ENCODE data around the gene SCLY. TPM values are rescaled to one million over a fixed set of nuclear protein-coding genes. Genes with fewer than 3 reads are reported as not detected.

The SCLY gene
- total RNA-seq, 1 donor from 2014 or later, result 29.1 TPM

DNA sequence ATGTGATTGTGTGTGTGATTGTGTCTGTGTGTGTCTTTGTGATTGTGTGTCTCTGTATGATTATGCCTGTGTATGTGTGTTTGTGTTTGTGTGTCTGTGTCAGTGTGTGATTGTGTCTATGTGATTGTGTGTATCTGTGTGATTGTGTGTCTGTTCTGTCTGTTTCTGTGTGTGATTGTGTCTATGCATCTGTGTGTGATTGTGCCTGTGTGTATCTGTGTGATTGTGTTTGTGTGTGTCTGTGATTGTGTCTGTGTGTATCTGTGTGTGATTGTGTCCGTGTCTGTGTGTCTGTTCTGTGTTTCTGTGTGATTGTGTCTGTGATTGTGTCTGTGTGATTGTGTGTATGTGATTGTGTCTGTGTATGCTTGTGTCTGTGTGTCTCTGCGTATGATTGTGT lies 65.5 kb downstream of the SCLY start:
- DNase-seq (ENCODE audit: low spot score), result no peak

DNA sequence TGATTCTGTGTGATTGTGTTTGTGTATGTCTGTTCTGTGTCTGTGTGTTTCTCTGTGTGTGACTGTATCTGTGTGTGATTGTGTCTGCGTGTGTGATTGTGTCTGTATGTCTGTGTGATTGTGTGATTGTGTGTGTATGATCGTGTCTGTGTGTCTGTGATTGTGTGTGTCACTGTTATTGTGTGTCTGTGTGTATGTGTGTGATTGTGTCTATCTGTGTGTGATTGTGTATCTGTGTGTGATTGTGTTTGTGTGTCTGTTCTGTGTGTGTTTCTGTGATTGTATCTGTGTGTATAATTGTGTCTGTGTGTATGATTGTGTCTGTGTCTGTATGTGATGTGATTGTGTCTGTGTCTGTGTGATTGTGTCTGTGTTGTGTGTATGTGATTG lies 66.0 kb downstream of the SCLY start:
- DNase-seq (ENCODE audit: low spot score), result no peak

DNA sequence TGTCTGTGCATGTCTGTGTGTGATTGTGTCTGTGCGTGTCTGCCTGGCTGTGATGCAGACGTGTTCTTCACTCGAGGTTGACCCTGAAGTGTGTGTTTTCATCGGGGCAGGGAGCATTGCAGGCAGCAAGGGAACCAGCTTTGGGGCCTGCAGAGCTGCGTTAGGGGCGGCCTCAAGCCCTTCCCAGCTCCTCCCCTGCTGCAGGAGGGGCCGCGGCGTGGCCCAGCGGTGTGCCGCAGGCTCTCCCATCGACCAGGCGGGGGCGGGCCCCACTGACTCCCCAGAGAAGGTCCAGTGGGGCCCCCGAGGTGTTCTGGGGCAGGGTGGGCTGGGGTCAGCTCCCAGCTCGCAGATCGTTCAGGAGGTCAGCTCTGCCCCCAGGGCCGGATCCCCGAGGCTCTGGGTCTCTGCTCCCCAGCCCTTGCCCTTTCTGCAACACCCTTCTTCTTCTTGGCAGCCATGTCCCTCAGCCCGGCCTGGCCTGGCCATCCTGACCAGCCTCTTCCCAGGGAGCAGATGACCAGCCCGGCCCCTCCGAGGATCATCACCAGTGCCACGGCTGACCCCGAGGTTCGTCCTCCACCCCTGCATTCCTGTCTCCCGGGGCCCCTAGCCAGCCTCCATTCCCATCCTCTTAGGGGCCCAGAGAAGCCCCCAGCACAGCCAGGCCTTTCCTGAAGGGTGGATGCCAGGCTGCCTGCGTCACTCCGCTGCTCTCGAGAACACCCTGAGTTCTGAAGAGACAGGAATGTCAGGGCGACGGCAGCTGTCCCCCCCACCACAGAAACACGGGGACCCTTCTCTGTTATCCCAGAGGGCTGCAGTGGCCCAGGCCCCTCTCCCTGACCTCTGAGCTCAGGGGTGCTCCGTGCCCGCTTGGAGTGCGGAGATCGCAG lies 66.6 kb downstream of the SCLY start:
- no peak for DNase-seq (ENCODE audit: low spot score)

DNA sequence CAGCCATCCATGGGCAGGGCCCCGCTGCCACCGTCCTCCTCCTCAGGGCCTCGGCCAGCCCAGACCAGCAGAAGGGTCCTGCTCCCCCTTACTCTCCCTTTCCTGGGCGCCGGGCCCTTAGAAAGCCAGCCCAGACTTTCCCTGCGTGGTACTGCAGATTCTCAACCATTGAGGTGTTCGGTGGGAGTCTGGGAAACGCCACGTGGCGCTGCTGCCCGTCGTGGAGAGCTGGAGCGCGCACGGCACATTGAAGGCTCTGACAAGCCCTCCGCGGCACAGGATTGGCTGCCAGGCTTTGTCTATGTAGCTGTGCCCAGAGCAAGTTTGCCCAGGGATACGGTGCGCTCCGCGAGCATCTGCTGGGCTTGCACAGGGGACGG lies 67.2 kb downstream of the SCLY start:
- no peak for DNase-seq (ENCODE audit: low spot score)

DNA sequence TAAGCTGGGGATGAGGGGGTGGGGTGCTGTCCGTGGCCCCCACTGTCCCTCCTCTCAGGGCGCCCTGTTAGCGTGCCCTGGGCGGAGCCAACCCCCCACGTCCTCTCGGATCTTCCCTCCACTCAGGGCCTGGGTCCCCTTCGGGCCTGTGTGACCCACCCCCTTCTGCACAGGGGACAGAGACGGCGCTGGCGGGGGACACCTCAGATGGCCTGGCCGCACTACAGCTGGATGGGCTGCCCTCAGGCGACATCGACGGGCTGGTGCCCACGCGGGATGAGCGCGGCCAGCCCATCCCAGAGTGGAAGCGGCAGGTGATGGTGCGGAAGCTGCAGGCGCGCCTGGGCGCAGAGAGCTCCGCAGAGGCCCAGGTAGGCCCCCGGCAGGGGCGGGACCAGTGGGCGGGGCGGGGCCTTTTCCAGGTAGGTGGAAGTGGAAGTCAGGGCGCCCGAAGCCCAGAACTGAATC lies 67.8 kb downstream of the SCLY start:
- no peak for DNase-seq (ENCODE audit: low spot score)

DNA sequence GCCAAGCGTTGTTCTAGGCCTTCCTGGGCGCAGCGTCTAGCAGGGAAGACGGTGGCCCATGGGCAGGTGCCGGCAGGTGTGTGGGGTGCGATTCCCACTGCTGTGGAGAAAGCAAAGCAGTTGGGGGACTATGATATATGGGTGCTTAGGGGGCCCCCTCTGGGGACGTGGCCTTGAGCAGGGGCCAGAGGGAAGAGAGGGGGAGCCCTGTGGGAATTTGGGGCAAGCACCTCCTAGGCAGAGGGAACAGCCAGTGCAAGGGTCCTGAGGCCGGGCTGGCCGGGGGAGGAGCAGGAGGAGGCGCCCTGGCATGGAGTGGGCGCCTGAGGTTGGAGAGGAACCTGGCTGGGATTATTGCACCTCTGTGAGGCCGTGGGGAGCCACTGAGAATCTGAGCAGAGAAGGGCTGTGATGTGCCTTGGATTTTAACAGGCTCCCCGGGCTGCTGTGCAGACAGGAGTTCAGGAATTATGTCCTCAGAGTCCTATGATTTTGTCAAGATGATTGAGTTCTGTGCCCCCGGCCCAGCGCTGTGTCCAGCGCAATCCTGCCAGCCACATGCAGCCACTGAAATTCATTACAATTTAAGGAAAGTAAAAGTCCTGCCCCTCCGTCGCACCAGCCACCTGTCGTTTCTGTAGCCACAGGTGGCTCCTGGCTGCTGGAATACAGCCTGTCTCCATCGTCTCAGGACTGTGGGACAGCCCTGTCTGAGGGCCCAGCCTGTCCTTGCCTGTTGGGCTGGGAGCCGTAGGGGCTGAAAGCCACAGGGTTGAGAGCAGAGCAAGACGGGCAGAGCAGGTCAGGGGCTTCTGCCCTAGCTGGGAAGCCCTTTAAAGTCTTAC lies 68.6 kb downstream of the SCLY start:
- DNase-seq (ENCODE audit: low spot score), result no peak

DNA sequence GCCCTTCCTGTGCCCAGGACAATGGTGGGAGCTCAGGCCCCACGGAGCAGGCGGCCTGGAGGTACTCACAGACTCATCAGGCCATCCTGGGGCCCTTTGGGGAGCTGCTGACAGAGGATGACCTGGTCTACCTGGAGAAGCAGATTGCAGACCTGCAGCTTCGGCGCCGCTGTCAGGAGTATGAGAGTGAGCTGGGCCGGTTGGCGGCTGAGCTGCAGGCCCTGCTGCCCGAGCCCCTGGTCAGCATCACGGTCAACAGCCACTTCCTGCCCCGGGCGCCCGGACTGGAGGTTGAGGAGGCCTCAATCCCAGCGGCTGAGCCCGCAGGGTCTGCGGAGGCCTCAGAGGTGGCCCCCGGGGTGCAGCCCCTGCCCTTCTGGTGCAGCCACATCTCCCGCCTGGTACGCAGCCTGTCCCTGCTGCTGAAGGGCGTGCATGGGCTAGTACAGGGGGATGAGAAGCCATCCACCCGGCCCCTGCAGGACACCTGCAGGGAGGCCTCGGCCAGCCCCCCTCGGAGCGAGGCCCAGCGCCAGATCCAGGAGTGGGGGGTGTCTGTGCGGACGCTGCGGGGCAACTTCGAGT lies 69.4 kb downstream of the SCLY start:
- DNase-seq (ENCODE audit: low spot score), result no peak

DNA sequence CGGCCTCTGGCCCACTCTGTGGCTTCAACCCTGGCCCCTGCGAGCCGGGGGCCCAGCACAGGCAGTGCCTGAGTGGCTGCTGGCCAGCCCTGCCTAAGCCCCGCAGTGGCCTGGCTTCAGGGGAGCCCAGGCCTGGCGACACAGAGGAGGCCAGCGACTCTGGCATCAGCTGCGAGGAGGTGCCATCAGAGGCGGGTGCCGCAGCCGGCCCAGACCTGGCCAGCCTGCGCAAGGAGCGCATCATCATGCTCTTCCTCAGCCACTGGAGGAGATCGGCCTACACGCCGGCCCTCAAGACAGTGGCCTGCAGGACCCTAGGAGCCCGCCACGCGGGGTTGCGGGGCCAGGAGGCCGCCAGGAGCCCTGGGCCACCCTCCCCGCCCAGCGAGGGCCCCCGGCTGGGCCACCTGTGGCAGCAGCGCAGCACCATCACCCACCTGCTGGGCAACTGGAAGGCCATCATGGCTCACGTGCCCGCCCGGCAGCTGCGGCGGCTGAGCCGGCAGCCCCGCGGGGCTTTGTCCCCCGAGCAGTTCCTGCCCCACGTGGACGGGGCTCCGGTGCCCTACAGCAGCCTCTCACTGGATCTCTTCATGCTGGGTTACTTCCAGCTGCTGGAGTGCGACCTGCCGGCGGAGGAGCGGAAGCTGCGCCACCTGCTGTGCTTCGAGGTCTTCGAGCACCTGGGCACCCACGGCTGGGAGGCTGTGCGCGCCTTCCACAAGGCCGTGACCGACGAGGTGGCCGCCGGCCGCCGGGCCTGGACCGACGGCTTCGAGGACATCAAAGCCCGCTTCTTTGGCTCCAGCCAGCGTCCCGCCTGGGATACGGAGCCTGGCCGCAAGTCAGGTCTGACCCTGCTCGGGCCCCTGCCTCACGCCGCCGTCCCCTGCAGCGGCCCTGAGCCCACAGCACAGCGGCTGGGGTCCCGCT lies 70.2 kb downstream of the SCLY start:
- DNase-seq (ENCODE audit: low spot score), result no peak

DNA sequence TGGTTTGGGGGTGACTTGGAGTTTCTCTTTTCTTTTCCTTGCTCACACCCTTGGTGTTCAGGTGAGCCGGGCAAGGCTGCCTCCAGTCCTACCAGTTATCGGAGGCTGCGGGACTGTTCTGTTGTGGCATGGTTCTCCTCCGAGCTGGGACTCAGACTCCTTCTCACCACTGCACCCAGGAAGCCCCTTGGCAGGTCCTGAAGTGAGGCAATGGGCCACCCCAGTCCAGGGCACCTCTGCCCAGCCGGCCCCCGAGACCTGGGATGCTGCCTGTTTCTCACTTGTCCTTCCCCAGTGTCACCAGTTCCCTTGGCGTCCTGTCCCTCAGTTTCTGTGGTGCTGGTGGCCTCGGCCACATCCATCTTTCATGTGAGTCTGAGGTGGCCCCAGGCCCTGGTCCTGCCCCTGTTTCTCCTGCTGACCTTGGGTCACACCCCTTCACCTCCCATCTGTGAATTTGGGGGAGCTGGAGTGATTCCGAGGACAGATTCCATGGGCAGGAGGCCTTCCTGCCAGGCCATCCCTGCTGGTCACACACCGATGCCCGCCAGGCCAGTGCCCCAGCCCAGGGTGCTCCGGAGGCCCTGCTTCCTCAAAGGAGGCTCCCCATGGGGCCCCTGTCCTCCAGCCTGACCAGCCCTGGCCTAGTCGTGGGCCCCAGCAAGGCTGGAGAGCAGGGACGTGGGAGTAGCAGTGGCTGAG lies 71.1 kb downstream of the SCLY start:
- no peak for DNase-seq (ENCODE audit: low spot score)

DNA sequence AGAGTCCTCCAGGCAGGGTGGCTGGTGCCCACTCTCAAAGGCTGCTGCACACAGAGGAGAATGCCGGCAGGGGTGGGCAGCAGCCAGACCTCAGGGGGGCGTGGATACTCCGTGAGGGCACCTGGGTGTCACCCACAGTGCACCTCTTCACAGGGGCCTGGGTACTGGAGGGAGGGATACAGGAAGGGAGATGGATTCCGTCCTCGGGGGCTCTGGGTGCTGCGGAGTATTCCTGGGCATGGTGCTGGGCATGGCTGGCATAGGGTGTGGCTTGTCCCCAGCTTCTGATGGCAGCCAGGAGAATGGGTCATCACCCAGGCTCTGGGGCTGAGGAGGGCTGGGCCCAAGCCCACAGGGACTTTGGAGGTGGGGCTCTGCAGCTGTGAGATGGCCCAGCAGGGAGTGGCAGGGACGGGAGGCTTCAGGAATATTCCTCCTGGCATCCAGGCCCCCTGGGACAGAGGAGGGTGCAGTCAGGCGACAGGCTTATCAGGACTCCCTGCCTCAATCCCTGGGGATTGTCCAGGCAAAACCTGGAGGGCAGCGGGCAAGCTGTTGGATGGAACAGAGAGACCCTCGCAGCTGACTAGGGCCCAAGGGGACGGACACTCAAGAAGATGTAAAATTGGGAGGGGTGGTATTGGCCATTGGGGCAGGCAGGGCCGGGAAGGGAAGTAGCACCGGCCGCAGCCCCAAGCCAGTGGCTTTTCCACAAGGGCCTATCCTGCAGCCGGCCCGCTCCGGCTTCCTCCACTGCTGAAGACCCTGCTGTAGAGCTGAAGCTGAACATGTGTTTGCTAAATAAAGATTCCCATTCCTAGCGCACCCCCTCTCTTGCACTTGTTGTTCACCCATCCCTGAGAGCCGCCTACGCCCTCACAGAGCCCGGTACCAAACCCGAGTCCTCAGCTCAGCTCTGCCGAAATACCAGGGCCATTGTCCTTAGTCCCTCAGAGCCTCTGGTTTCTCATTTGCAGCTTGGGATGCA lies 72.0 kb downstream of the SCLY start:
- no peak for DNase-seq (ENCODE audit: low spot score)

DNA sequence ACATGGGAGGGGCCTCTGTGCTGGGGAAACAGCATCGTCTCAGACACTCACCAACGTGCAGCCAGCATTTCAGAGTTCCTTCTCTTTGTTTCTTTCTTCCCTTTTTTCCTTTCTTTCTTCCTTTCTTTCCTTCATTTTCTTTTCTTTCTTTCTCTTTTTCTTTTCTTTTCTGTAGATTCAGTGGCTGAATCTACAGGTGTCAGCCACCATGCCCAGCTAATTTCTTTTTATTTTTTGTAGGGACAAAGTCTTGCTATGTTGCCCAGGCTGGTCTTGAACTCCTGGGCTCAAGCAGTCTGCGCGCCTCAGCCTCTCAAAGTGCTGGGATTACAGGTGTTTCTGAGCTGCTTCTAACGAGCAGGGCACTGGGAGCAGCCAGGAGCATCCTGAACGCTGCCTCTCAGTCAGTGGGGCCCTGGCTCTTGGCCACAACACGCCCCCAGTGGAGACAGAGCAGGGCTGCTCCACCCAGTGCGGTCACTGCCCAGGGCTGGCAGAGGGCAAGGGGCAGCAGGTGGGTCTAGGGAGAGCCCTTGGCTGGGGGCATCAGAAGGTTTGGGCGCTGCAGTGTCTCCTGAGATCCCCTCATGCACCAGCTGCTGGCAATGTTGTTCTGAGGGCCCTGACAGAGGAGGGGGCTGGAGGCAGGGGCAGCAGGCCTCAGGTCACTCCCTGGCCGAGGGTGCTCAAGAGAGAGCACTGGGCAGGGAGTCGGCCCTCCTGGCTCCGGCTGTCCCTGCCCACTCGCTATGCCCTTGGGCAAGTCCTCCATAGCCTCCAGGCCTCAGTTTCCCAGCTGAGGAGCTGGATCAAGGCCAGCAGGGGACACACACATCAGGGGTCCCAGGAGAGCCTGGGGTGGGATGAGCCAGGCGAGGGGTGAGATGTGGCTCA lies 72.9 kb downstream of the SCLY start:
- DNase-seq (ENCODE audit: low spot score), result no peak

DNA sequence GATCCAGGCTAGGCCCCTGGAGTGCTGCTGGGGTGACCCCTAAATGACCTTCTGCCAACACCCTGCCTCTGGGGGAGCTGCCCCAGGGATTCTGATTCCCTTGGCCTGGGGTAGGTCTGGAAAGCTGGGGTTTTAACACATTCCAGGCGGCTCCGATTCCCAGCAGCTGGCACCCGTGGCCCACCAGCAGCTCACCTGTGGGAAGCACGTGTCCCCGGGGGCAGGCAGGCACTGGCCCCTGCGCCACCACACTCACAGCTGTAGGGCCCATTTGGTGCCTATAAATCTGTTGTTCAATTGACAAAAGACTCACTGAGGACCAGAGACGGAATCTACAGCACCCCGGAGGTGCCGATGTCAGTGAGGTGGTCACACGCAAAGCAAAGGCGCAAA lies 73.6 kb downstream of the SCLY start:
- DNase-seq (ENCODE audit: low spot score), result no peak

DNA sequence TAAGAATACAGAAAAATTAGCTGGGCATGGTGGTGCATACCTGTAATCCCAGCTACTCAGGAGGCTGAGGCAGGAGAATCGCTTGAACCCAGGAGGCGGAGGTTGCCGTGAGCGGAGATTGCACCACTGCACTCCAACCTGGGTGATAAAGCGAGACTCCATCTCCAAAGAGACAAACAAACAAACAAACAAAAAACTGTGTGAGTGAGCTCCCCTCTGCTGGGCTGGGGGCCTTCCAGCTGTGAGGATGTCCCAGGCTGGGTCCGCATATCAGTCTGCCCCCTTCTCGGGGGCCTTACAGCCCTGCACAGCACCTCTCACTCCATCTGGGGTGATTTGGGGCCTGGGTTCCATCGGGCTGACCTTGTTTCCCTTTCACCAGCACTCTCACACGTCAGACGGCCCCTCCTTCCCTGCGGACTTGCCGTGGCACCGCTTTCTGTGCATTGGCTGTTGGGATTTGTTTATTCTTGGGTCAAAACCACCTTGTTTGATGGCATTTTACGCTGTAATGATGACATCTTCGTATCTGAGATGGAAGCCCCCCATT lies 74.9 kb downstream of the SCLY start:
- DNase-seq (ENCODE audit: low spot score), result no peak

DNA sequence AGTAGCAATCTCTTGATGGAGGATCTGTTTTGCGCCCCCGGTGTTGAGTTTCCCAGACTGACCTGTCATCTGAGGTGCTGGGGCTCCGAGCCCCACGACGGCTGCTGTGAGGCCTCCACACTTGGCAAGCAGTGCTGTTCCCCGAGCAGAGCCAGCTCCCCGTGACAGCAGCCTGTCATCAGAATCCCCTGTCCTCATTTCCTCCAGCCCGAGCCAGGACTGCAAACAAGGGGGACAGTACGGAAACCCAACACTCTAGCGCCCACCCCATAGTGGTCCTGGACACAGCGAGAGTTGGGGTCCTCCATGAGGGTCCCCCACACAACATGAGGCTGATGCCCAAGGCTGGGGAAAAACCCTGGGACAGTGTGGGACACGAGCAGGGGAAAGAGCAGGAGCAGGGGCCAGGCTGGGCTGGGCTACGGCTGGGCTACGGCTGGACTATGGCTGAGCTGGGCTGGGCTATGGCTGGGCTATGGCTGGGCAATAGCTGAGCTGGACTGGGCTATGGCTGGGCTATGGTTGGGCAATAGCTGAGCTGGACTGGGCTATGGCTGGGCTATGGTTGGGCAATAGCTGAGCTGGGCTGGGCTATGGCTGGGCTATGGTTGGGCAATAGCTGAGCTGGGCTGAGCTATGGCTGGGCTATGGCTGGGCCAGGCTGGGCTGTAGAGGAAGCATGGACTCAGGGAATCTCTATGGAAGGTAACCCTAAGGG lies 76.2 kb downstream of the SCLY start:
- no peak for DNase-seq (ENCODE audit: low spot score)

DNA sequence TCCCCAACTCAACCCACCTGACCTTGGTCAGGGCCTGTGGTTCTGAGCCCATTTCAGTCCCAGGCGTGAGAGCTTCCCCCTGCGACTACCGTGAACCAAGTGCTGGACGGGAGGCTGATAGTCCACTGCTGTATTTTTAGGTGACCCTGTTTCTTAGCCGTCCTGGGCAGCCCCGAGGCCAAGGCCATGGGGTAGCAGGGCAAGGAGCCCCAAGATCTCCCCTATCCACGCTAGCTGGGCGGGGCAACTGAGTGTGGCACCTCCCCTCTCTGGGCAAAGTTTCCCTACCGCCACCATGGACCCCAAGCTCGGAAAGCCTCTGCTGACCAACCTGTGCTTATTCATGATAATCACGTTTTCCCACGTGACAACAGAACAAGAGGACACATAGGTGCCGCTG lies 77.1 kb downstream of the SCLY start:
- no peak for DNase-seq (ENCODE audit: low spot score)

DNA sequence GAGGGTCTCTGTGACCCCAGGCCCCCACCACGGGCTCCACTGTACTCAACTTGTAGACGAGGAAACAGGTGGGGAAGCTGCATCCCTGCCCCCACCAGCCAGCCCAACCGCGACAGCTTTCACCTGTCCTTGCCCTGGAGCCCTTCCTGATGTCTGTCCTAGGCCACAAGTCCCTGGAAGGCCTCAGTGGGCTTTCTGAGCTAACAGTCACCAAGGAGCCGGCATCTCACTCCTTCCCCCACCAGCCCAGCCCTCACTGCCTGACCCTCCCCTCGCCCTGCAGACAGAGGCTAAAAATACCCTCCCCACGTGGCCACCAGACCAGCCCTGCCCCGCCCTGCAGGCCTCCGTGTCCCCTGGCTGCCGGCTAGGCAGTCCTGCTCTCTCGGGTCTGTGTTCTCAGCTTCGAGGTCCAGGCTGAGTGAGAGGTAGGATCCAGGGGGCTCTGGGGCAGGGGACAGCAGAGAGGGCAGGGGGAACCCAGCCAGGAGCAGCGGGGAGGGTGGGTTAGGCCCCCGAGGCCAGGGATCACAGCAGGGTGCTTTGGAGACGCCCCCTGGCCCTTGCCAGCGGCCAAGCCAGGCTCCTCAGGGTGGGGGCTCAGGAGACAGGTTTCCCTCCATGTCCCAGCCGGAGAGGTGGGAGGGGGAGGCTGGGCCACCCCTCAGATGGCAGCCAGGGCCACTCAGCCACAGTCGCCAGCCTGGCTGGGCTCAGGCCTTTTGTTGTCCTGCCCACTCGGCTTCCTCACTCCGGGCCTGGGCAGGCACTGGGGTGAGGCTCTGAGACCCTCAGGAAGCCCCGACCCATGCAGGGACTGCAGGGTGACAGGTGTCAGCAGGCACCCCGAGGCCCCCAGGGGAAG lies 77.8 kb downstream of the SCLY start, which contains the start of gene KLHL30:
KLHL30 (plus strand) TSS at position 338 of the 865 bp plus-strand sequence. CDS start 2,087 bp downstream, outside the sequence.
- no peak for DNase-seq (ENCODE audit: low spot score)

All from mucosa of gallbladder (tissue), 1 donor.